Measurements from ENCODE around the gene GLI2. TPM values are rescaled to one million over a fixed set of nuclear protein-coding genes. Genes with fewer than 3 reads are reported as not detected.

The GLI2 gene
- total RNA-seq, 1 experiment from 2014 or later: 1.4 TPM

DNA sequence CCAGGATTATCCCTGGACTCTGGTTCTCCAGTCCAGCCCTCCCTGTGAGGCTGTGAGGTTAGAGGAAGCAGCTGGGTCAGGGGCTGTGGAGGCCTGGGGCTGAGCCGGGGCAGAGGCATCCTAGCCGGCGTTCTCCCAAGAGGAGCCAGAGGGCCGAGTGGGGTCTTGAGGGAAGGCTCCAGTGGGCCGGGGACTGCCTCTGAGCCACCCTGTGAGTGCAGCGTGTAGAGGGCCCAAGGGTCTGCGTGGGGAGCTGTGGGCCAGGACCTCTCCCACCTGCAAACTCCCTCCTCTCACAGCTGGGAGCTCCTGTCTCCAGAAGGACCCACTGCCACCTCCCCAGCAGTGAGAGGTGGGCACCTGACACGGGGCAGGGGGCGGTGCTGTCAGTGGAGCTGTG is 41.0 kb downstream of the GLI2 start:
- no peaks in the 10 kb centered on the region for H3K27me3 Mint-ChIP-seq (ENCODE audit: unreplicated experiment)
- no TSS peak for BruUV-seq (replicated peaks)
- intact Hi-C loops (cut with micrococcal nuclease; ENCODE audit: unreplicated experiment): no loop called here
- H3K4me1 Mint-ChIP-seq (ENCODE audit: low read depth, unreplicated experiment): peaks cover 9% of the 10 kb centered on the region
- H3K4me3 Mint-ChIP-seq (ENCODE audit: low read depth, unreplicated experiment): no peak overlapping the region
- no peak for DNase-seq
- no peak overlapping the region for H3K27ac Mint-ChIP-seq (ENCODE audit: unreplicated experiment)
- no peaks in the 10 kb centered on the region for H3K36me3 Mint-ChIP-seq (ENCODE audit: insufficient read depth, unreplicated experiment)
- CTCF ChIA-PET: no interaction called here
- TF ChIP-seq CTCF (IDR thresholded peaks at IDR 0.05; ENCODE audit: unreplicated experiment): no peak
- H3K9me3 Mint-ChIP-seq (ENCODE audit: low read depth, unreplicated experiment): no peaks in the 10 kb centered on the region

- Mint-ChIP-seq H3K27me3 (ENCODE audit: unreplicated experiment) (no peaks in the 10 kb centered on the region), H3K4me1 (ENCODE audit: low read depth, unreplicated experiment) (peaks cover 9% of the 10 kb centered on the region), H3K4me3 (ENCODE audit: low read depth, unreplicated experiment) (no peak overlapping the region), H3K27ac (ENCODE audit: unreplicated experiment) (no peak overlapping the region), H3K36me3 (ENCODE audit: insufficient read depth, unreplicated experiment) (no peaks in the 10 kb centered on the region), H3K9me3 (ENCODE audit: low read depth, unreplicated experiment) (no peaks in the 10 kb centered on the region)
- CTCF ChIA-PET: no interaction called here
- intact Hi-C loops (cut with micrococcal nuclease; ENCODE audit: unreplicated experiment): no loop called here
- DNase-seq: no peak
- no peak for TF ChIP-seq CTCF (IDR thresholded peaks at IDR 0.05; ENCODE audit: unreplicated experiment)
- no TSS peak for BruUV-seq (replicated peaks)
These were observed 41.6 kb downstream of the GLI2 start for GRCh38 chr2:120777170-120777751.

GRCh38 chr2:120777787-120778186 is 42.1 kb downstream of the GLI2 start:
- Mint-ChIP-seq H3K27me3 (ENCODE audit: unreplicated experiment) (no peaks in the 10 kb centered on the region), H3K4me1 (ENCODE audit: low read depth, unreplicated experiment) (peaks cover 9% of the 10 kb centered on the region), H3K27ac (ENCODE audit: unreplicated experiment) (no peak overlapping the region), H3K4me3 (ENCODE audit: low read depth, unreplicated experiment) (no peak overlapping the region), H3K36me3 (ENCODE audit: insufficient read depth, unreplicated experiment) (no peaks in the 10 kb centered on the region), H3K9me3 (ENCODE audit: low read depth, unreplicated experiment) (no peaks in the 10 kb centered on the region)
- BruUV-seq (replicated peaks): no TSS peak
- no peak for TF ChIP-seq CTCF (IDR thresholded peaks at IDR 0.05; ENCODE audit: unreplicated experiment)
- intact Hi-C loops (cut with micrococcal nuclease; ENCODE audit: unreplicated experiment): no loop called here
- DNase-seq: no peak
- CTCF ChIA-PET: no interaction called here

- no peak for DNase-seq
- BruUV-seq (replicated peaks): no TSS peak
- H3K27ac Mint-ChIP-seq (ENCODE audit: unreplicated experiment): no peak overlapping the region
- intact Hi-C loops (cut with micrococcal nuclease; ENCODE audit: unreplicated experiment): no loop called here
- no peaks in the 10 kb centered on the region for H3K27me3 Mint-ChIP-seq (ENCODE audit: unreplicated experiment)
- peaks cover 13% of the 10 kb centered on the region for H3K4me1 Mint-ChIP-seq (ENCODE audit: low read depth, unreplicated experiment)
- H3K36me3 Mint-ChIP-seq (ENCODE audit: insufficient read depth, unreplicated experiment): no peaks in the 10 kb centered on the region
- CTCF ChIA-PET: no interaction called here
- TF ChIP-seq CTCF (IDR thresholded peaks at IDR 0.05; ENCODE audit: unreplicated experiment): no peak
- H3K4me3 Mint-ChIP-seq (ENCODE audit: low read depth, unreplicated experiment): no peak overlapping the region
- H3K9me3 Mint-ChIP-seq (ENCODE audit: low read depth, unreplicated experiment): no peaks in the 10 kb centered on the region
These were observed 42.6 kb downstream of the GLI2 start for GRCh38 chr2:120778244-120778643.

All from Calu3 (cell line).